Activated T-cell treated with anti-CD3 and anti-CD28 coated beads, Interleukin-2, amount 50 U/mL, for 24 hours (primary cell): ENCODE data around the gene ZNF512B.
A peak's percentile ranks its signal among the peaks of the same experiment; 100 is the strongest.
"Not testable (repeated sequence)": the region's sequence is repeated elsewhere in the genome, so short reads cannot be mapped to it uniquely, and the experiment has no call there.

ENCODE experiments used
- DNase-seq: peaks from one replicate; pipeline ENCODE4 v3.0.0-alpha.2; 2020
- H3K27ac Mint-ChIP-seq: 2 replicates; pipeline ENCODE4 v1.8.0; 2020; ENCODE audit warnings: mild to moderate bottlenecking, mixed read lengths
- H3K27me3 Mint-ChIP-seq: 2 replicates; pipeline ENCODE4 v1.8.0; 2020; ENCODE audit warnings: mixed read lengths
- H3K36me3 Mint-ChIP-seq: 2 replicates; pipeline ENCODE4 v1.8.0; 2020; ENCODE audit warnings: low read depth, mixed read lengths
- H3K4me1 Mint-ChIP-seq: 2 replicates; pipeline ENCODE4 v1.8.0; 2020; ENCODE audit warnings: low read depth, mixed read lengths
- H3K4me3 Mint-ChIP-seq: 2 replicates; pipeline ENCODE4 v1.8.0; 2020; ENCODE audit warnings: mild to moderate bottlenecking, moderate library complexity, mixed read lengths
- H3K9me3 Mint-ChIP-seq: 2 replicates; pipeline ENCODE4 v1.8.0; 2020; ENCODE audit warnings: mixed read lengths

Gene ZNF512B

GRCh38 chr20:63926298-63926697, 43.4 kb downstream of the ZNF512B start:
- Mint-ChIP-seq H3K4me3 (no peak overlapping the region), H3K4me1 (peaks cover 16% of the 10 kb centered on the region), H3K9me3 (no peaks in the 10 kb centered on the region), H3K27ac (peak overlapping the region; percentile 42), H3K27me3 (no peaks in the 10 kb centered on the region), H3K36me3 (peaks cover 81% of the 10 kb centered on the region)
- DNase-seq, result no peak

- DNase-seq, result no peak
- Mint-ChIP-seq H3K4me1 (peaks cover 16% of the 10 kb centered on the region), H3K4me3 (no peak overlapping the region), H3K27ac (peak overlapping the region; percentile 37), H3K27me3 (no peaks in the 10 kb centered on the region), H3K9me3 (no peaks in the 10 kb centered on the region), H3K36me3 (peaks cover 67% of the 10 kb centered on the region)
Measured at GRCh38 chr20:63924241-63924640, 45.5 kb downstream of the ZNF512B start.

- no peak for DNase-seq
- no peaks in the 10 kb centered on the region for H3K27me3 Mint-ChIP-seq
- no peak overlapping the region for H3K4me3 Mint-ChIP-seq
- peaks cover 16% of the 10 kb centered on the region for H3K4me1 Mint-ChIP-seq
- H3K27ac Mint-ChIP-seq, result peak overlapping the region; percentile 55
- no peaks in the 10 kb centered on the region for H3K9me3 Mint-ChIP-seq
- peaks cover 66% of the 10 kb centered on the region for H3K36me3 Mint-ChIP-seq
Measured at GRCh38 chr20:63923651-63924050, 46.1 kb downstream of the ZNF512B start.

- H3K9me3 Mint-ChIP-seq, result no peaks in the 10 kb centered on the region
- H3K4me3 Mint-ChIP-seq, result no peak overlapping the region
- H3K36me3 Mint-ChIP-seq, result peaks cover 66% of the 10 kb centered on the region
- peaks cover 22% of the 10 kb centered on the region for H3K4me1 Mint-ChIP-seq
- DNase-seq, result no peak
- H3K27ac Mint-ChIP-seq, result no peak overlapping the region
- no peaks in the 10 kb centered on the region for H3K27me3 Mint-ChIP-seq
Measured at GRCh38 chr20:63920226-63920625, 49.5 kb downstream of the ZNF512B start.

GRCh38 chr20:63919130-63919529, 50.6 kb downstream of the ZNF512B start:
- Mint-ChIP-seq H3K27me3 (no peaks in the 10 kb centered on the region), H3K36me3 (peaks cover 65% of the 10 kb centered on the region), H3K9me3 (no peaks in the 10 kb centered on the region), H3K4me3 (no peak overlapping the region), H3K4me1 (peaks cover 17% of the 10 kb centered on the region), H3K27ac (no peak overlapping the region)
- DNase-seq, result no peak

GRCh38 chr20:63917811-63918210, 51.9 kb downstream of the ZNF512B start:
- H3K36me3 Mint-ChIP-seq, result peaks cover 60% of the 10 kb centered on the region

GRCh38 chr20:63916371-63916939, 53.3 kb downstream of the ZNF512B start:
- H3K27me3 Mint-ChIP-seq, DNase-seq, H3K9me3 Mint-ChIP-seq, H3K4me3 Mint-ChIP-seq: not testable (repeated sequence)
- peaks cover 26% of the 10 kb centered on the region for H3K4me1 Mint-ChIP-seq
- H3K27ac Mint-ChIP-seq, result peak overlapping the region; percentile 56
- H3K36me3 Mint-ChIP-seq, result peaks cover 55% of the 10 kb centered on the region

More at GRCh38 chr20:63917811-63918210, 51.9 kb downstream of the ZNF512B start:
- peaks cover 18% of the 10 kb centered on the region for H3K4me1 Mint-ChIP-seq
- H3K4me3 Mint-ChIP-seq, result no peak overlapping the region
- H3K27ac Mint-ChIP-seq, result peak overlapping the region; percentile 40
- H3K27me3 Mint-ChIP-seq, result no peaks in the 10 kb centered on the region
- no peaks in the 10 kb centered on the region for H3K9me3 Mint-ChIP-seq
- DNase-seq, result no peak

GRCh38 chr20:63915471-63915870, 54.3 kb downstream of the ZNF512B start:
- peaks cover 59% of the 10 kb centered on the region for H3K36me3 Mint-ChIP-seq
- no peak for DNase-seq
- H3K27me3 Mint-ChIP-seq, result no peaks in the 10 kb centered on the region
- no peak overlapping the region for H3K4me3 Mint-ChIP-seq
- peaks cover 33% of the 10 kb centered on the region for H3K4me1 Mint-ChIP-seq
- no peak overlapping the region for H3K27ac Mint-ChIP-seq
- no peaks in the 10 kb centered on the region for H3K9me3 Mint-ChIP-seq

GRCh38 chr20:63913768-63914167, 56.0 kb downstream of the ZNF512B start:
- no peak for DNase-seq
- Mint-ChIP-seq H3K27me3 (no peaks in the 10 kb centered on the region), H3K4me1 (peaks cover 41% of the 10 kb centered on the region), H3K27ac (peak overlapping the region; percentile 29), H3K9me3 (no peaks in the 10 kb centered on the region), H3K36me3 (peaks cover 56% of the 10 kb centered on the region), H3K4me3 (no peak overlapping the region)

- no peak overlapping the region for H3K4me3 Mint-ChIP-seq
- no peak for DNase-seq
- H3K27me3 Mint-ChIP-seq, result no peaks in the 10 kb centered on the region
- peaks cover 37% of the 10 kb centered on the region for H3K36me3 Mint-ChIP-seq
- H3K27ac Mint-ChIP-seq, result peak overlapping the region; percentile 55
- H3K4me1 Mint-ChIP-seq, result peaks cover 45% of the 10 kb centered on the region
- no peaks in the 10 kb centered on the region for H3K9me3 Mint-ChIP-seq
Measured at GRCh38 chr20:63911176-63911575, 58.6 kb downstream of the ZNF512B start.

GRCh38 chr20:63908008-63908682, 61.6 kb downstream of the ZNF512B start:
- H3K27ac Mint-ChIP-seq, result peak overlapping the region; percentile 64
- H3K9me3 Mint-ChIP-seq, result no peaks in the 10 kb centered on the region
- no peaks in the 10 kb centered on the region for H3K27me3 Mint-ChIP-seq
- H3K36me3 Mint-ChIP-seq, result peaks cover 31% of the 10 kb centered on the region
- H3K4me1 Mint-ChIP-seq, result peaks cover 58% of the 10 kb centered on the region
- no peak for DNase-seq
- H3K4me3 Mint-ChIP-seq, result no peak overlapping the region
